H1 (cell line): ENCODE measurements around the gene GPR141. TPM values are rescaled to one million over a fixed set of nuclear protein-coding genes. Genes with fewer than 3 reads are reported as not detected.

ENCODE experiments used
- CHD2 ChIP-seq: IDR thresholded peaks from 2 replicates; pipeline ENCODE4 v1.6.1; 2012; ENCODE audit warnings: low read length, improper control_type of control experiment
- EGR1 ChIP-seq: IDR thresholded peaks from 2 replicates; pipeline ENCODE4 v1.6.1; 2011; ENCODE audit warnings: low read depth, low read length, borderline replicate concordance
- SP1 ChIP-seq: IDR thresholded peaks from 2 replicates; pipeline ENCODE4 v1.6.1; 2011; ENCODE audit warnings: low read depth, low read length
- TCF12 ChIP-seq: IDR thresholded peaks from 2 replicates; pipeline ENCODE4 v1.6.1; 2011; ENCODE audit warnings: low read depth, mild to moderate bottlenecking, low read length
- polyA plus RNA-seq, 7 experiments: library from polyadenylated mRNA; depleted of rRNA in 3 of 7; stranded (reverse) in 5 of 7; unstranded in 2 of 7; fragments of >200 nt in 5 of 7; fragments of 200-250 nt in 2 of 7; gene quantifications; 1 replicate in 5 of 7; 2 replicates in 1 of 7; 4 replicates in 1 of 7; pipeline versions ENCODE4 v1.2.1 to v1.2.3, GENCODE V29; 2011 to 2013; ENCODE audit warnings: missing spikeins in 2 of 7, mixed read lengths in 2 of 7
- total RNA-seq: library from RNA; stranded (reverse); fragmentation: NEBNext Ultra II Directional; extraction: Animal tissue kit (Norgen Biotek cat#: 25700); gene quantifications from 2 replicates; pipeline ENCODE4 v1.2.1, GENCODE V29; 2021

GPR141 gene
- total and polyA plus RNA-seq, 2 of the 8 experiments (the other 6 are each of a cell fraction or from before 2014, with no cell fraction given), result 0.45 to 1.0 TPM

DNA sequence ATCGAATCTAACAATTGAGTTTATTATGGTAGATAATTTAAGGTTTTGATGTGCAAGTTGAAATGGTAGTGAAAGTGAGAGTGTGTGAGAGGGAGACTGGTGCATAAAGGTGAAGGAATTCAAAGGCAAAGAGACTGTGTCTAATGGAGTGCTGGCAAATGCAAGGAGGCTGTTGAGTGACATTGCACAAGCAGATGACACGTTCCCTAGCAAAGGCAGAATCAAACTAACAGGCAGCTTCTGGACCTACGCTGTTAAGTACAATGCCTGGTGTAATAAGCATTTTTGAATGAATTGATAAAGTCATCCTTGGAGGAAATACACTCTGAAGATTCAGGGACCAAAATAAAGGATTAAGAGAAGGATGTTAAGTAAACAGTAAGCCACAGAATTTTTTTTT lies 11.7 kb upstream of the GPR141 start (continued):
- TF ChIP-seq EGR1, result no peak
- no peak for TF ChIP-seq CHD2
- no peak for TF ChIP-seq TCF12
- no peak for TF ChIP-seq SP1
